ENCODE data around the gene DNAJC15. TPM values are rescaled to one million over a fixed set of nuclear protein-coding genes. Genes with fewer than 3 reads are reported as not detected.

The DNAJC15 gene
- total RNA-seq, 1 donor from 2014 or later: 24.5 TPM

- Mint-ChIP-seq H3K27me3 (ENCODE audit: unreplicated experiment) (no peaks in the 10 kb centered on the region), H3K4me1 (ENCODE audit: unreplicated experiment) (peaks cover 42% of the 10 kb centered on the region), H3K4me3 (ENCODE audit: unreplicated experiment) (no peak overlapping the region), H3K27ac (ENCODE audit: unreplicated experiment) (no peak overlapping the region), H3K9me3 (ENCODE audit: unreplicated experiment) (no peaks in the 10 kb centered on the region), H3K36me3 (ENCODE audit: unreplicated experiment) (no peaks in the 10 kb centered on the region)
- no peak for TF ChIP-seq CTCF (IDR thresholded peaks at IDR 0.05)
- no peak for DNase-seq (ENCODE audit: extremely low spot score, unreplicated experiment)
Measured at GRCh38 chr13:43156916-43157315, 133.5 kb downstream of the DNAJC15 start.

DNA sequence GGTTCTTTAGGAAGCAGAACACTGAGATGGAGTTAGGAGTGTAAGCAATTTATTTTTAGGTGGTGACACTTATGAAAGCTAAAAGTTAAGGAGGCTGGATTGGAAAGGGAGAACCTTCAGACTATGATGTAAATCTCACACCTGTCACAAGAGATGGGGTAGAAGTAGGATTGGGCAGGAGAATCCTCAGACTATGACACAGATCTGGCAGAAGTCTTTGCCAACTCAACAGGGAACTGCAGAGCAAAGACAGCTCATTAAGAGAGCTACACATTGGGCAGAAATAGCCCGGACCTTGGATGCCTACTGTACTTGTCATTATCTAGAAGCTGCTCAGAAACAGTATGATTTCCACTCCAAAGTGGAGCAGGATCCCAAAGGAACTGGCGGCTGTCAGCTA is 134.4 kb downstream of the DNAJC15 start:
- Mint-ChIP-seq H3K9me3 (ENCODE audit: unreplicated experiment) (no peaks in the 10 kb centered on the region), H3K27me3 (ENCODE audit: unreplicated experiment) (no peaks in the 10 kb centered on the region), H3K4me1 (ENCODE audit: unreplicated experiment) (peaks cover 37% of the 10 kb centered on the region), H3K4me3 (ENCODE audit: unreplicated experiment) (no peak overlapping the region), H3K36me3 (ENCODE audit: unreplicated experiment) (no peaks in the 10 kb centered on the region), H3K27ac (ENCODE audit: unreplicated experiment) (no peak overlapping the region)
- no peak for DNase-seq (ENCODE audit: extremely low spot score, unreplicated experiment)
- no peak for TF ChIP-seq CTCF (IDR thresholded peaks at IDR 0.05)

DNA sequence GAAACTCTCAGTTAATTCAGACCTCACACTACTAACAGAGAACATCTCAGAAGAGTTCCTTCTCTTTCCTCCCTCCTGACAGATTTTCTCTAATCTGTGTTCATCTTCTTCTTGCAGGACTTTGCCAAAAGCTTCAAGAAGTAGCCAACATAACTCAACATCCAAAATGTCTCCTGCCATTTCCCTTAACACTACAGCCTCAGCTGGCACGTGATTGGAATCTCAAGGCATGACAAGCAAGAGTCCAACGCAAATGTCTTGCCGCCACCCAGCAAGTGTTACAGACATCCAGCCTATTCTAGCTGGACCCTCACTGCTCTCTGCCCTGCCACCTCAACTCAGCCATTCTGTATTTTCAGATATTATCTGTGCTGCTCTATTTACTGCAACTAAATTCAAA is 135.1 kb downstream of the DNAJC15 start:
- Mint-ChIP-seq H3K4me1 (ENCODE audit: unreplicated experiment) (peaks cover 31% of the 10 kb centered on the region), H3K27me3 (ENCODE audit: unreplicated experiment) (no peaks in the 10 kb centered on the region), H3K9me3 (ENCODE audit: unreplicated experiment) (no peaks in the 10 kb centered on the region), H3K4me3 (ENCODE audit: unreplicated experiment) (no peak overlapping the region), H3K36me3 (ENCODE audit: unreplicated experiment) (no peaks in the 10 kb centered on the region), H3K27ac (ENCODE audit: unreplicated experiment) (peak overlapping the region; percentile 82)
- no peak for TF ChIP-seq CTCF (IDR thresholded peaks at IDR 0.05)
- no peak for DNase-seq (ENCODE audit: extremely low spot score, unreplicated experiment)

GRCh38 chr13:43159026-43159461 is 135.7 kb downstream of the DNAJC15 start:
- no peaks in the 10 kb centered on the region for H3K27me3 Mint-ChIP-seq (ENCODE audit: unreplicated experiment)

More at GRCh38 chr13:43159026-43159461, 135.7 kb downstream of the DNAJC15 start:
- Mint-ChIP-seq H3K36me3 (ENCODE audit: unreplicated experiment) (no peaks in the 10 kb centered on the region), H3K9me3 (ENCODE audit: unreplicated experiment) (no peaks in the 10 kb centered on the region), H3K4me1 (ENCODE audit: unreplicated experiment) (peaks cover 26% of the 10 kb centered on the region), H3K4me3 (ENCODE audit: unreplicated experiment) (no peak overlapping the region), H3K27ac (ENCODE audit: unreplicated experiment) (peak overlapping the region; percentile 82)
- no peak for TF ChIP-seq CTCF (IDR thresholded peaks at IDR 0.05)
- DNase-seq (ENCODE audit: extremely low spot score, unreplicated experiment): no peak

Other genes starting within 250 kb of the DNAJC15 start
- gene FAM216B, start 242.0 kb upstream of the DNAJC15 start, total RNA-seq: not detected in 2 replicates
- 10.5 and 13.2 TPM in 2 replicates for gene EPSTI1, start 31.3 kb upstream of the DNAJC15 start, total RNA-seq

Measured in osteocyte (in vitro differentiated cells).